ENCODE results near the gene SH3RF3.

- TF ChIP-seq CTCF (IDR thresholded peaks at IDR 0.05): no peak
- no peak for TF ChIP-seq POLR2A (IDR thresholded peaks at IDR 0.05)
Observed at GRCh38 chr2:109326306-109326705, 197.3 kb downstream of the SH3RF3 start.

Measured in adrenal gland (tissue), 5 donors.